Endothelial cell of umbilical vein (primary cell): ENCODE results near the gene HOPX. TPM values are rescaled to one million over a fixed set of nuclear protein-coding genes. Genes with fewer than 3 reads are reported as not detected.

Experiments used
- BruUV-seq: library from RNA; stranded (reverse); fragments of 400-500 nt; replicated peaks from 2 replicates; lab custom pipeline; 2021; lab: Mats Ljungman, UMichigan
- CTCF ChIA-PET: fragments of 300-600, 350-600 bp; sonication (Branson Sonifier 250); formaldehyde crosslinking; loops from one replicate; lab custom pipeline; 2021; ENCODE audit warnings: antibody characterized with exemption, inconsistent platforms; lab: Charles Lee
- POLR2A ChIA-PET: fragments of 300-600, 350-600 bp; sonication (Branson Sonifier 250); formaldehyde crosslinking; loops from one replicate; lab custom pipeline; 2021; ENCODE audit warnings: antibody characterized with exemption, inconsistent platforms; lab: Charles Lee
- DNase-seq: peaks from one replicate; pipeline ENCODE4 v3.0.0-alpha.2; 2011; ENCODE audit warnings: low read depth, low spot score
- FAIRE-seq: peaks from 2 replicates; lab custom pipeline; 2011; peaks lifted over from hg19 to GRCh38; lab: Jason Lieb, UNC
- H2AFZ ChIP-seq: 2 replicates; pipeline ENCODE4 v1.6.0; 2012; ENCODE audit warnings: low read depth, low read length, control low read depth, inconsistent platforms
- H3K27ac ChIP-seq: 2 replicates; pipeline ENCODE4 v1.5.1; 2011; ENCODE audit warnings: low read depth, mild to moderate bottlenecking, control low read depth, low read length, moderate library complexity; ENCODE audit not compliant: insufficient read depth
- H3K27me3 ChIP-seq, 2 experiments: 2 replicates each; pipeline versions ENCODE4 v1.6.0 to v1.6.1; 2011; ENCODE audit warnings: low read length in 2 of 2, mixed read lengths in 1 of 2; ENCODE audit not compliant: control insufficient read depth in 2 of 2, insufficient read depth in 2 of 2
- H3K36me3 ChIP-seq, 2 experiments: 2 replicates in 1 of 2; 3 replicates in 1 of 2; pipeline ENCODE4 v1.5.1; 2011; ENCODE audit warnings: low read length in 2 of 2, mild to moderate bottlenecking in 1 of 2, moderate library complexity in 1 of 2; ENCODE audit not compliant: control insufficient read depth in 2 of 2, insufficient read depth in 2 of 2; ENCODE audit errors: extremely low read depth in 1 of 2
- H3K4me1 ChIP-seq: 3 replicates; pipeline ENCODE4 v1.5.1; 2011; ENCODE audit warnings: mild to moderate bottlenecking, low read length; ENCODE audit not compliant: control insufficient read depth, insufficient read depth; ENCODE audit errors: extremely low read depth
- H3K4me2 ChIP-seq: 2 replicates; pipeline ENCODE4 v1.6.1; 2011; ENCODE audit warnings: low read length, control low read depth, mixed read lengths; ENCODE audit not compliant: insufficient read depth
- H3K4me3 ChIP-seq, 3 experiments: fragments of 200-600 bp in 1 of 3; sonication (generic), shearing (Covaris generic) in 1 of 3; replicated peaks in 1 of 3; 2 replicates each; pipeline ENCODE4 v1.5.1; 2011 to 2016; ENCODE audit warnings: control low read depth in 3 of 3, low read length in 3 of 3, mild to moderate bottlenecking in 2 of 3, inconsistent platforms in 1 of 3, low read depth in 1 of 3, moderate library complexity in 1 of 3; ENCODE audit not compliant: insufficient read depth in 1 of 3
- H3K79me2 ChIP-seq: 2 replicates; pipeline ENCODE4 v1.6.0; 2012; ENCODE audit warnings: low read length, inconsistent platforms; ENCODE audit not compliant: control insufficient read depth, insufficient read depth
- H3K9ac ChIP-seq: replicated peaks from 2 replicates; pipeline ENCODE3; 2011; ENCODE audit warnings: low read length, control low read depth; ENCODE audit not compliant: insufficient read depth; ENCODE audit errors: extremely low read depth
- H3K9me1 ChIP-seq: replicated peaks from 3 replicates; pipeline ENCODE4 v1.6.0; 2011; ENCODE audit warnings: mild to moderate bottlenecking, low read length; ENCODE audit not compliant: control insufficient read depth, insufficient read depth; ENCODE audit errors: extremely low read depth
- H3K9me3 ChIP-seq: replicated peaks from 2 replicates; pipeline ENCODE4 v1.5.1; 2012; ENCODE audit warnings: low read length, inconsistent platforms; ENCODE audit not compliant: control insufficient read depth, insufficient read depth
- H4K20me1 ChIP-seq: replicated peaks from 2 replicates; pipeline ENCODE3; 2011; ENCODE audit warnings: mild to moderate bottlenecking, low read length; ENCODE audit not compliant: control insufficient read depth, insufficient read depth; ENCODE audit errors: extremely low read depth
- CTCF ChIP-seq, 2 donors: IDR thresholded peaks; 1 replicate in 1 of 2; 2 replicates in 1 of 2; pipeline ENCODE4 v1.5.1; 2011; ENCODE audit warnings: low read length in 2 of 2, mild to moderate bottlenecking in 2 of 2, moderate library complexity in 2 of 2, control low read depth in 1 of 2, inconsistent platforms in 1 of 2, low read depth in 1 of 2; ENCODE audit not compliant: insufficient read depth in 1 of 2; ENCODE audit errors: extremely low read depth in 1 of 2
- EZH2 ChIP-seq: IDR thresholded peaks from 2 replicates; pipeline ENCODE4 v1.6.1; 2012; ENCODE audit warnings: borderline replicate concordance, low read depth, mild to moderate bottlenecking, moderate library complexity, low read length, inconsistent platforms; ENCODE audit not compliant: severe bottlenecking
- FOS ChIP-seq: IDR thresholded peaks from 2 replicates; pipeline ENCODE4 v1.6.1; 2011; ENCODE audit warnings: mild to moderate bottlenecking, low read length, moderate library complexity, borderline replicate concordance; ENCODE audit not compliant: insufficient read depth
- GATA2 ChIP-seq: IDR thresholded peaks from 2 replicates; pipeline ENCODE4 v1.7.0; 2011; ENCODE audit warnings: low read depth, mild to moderate bottlenecking, moderate library complexity, mixed read lengths, low read length; ENCODE audit not compliant: insufficient read length, insufficient read depth
- JUN ChIP-seq: IDR thresholded peaks from 2 replicates; pipeline ENCODE4 v1.6.1; 2011; ENCODE audit warnings: borderline replicate concordance, low read depth; ENCODE audit not compliant: insufficient read length, insufficient read depth
- MAX ChIP-seq: IDR thresholded peaks from 2 replicates; pipeline ENCODE4 v1.6.1; 2011; ENCODE audit not compliant: insufficient read depth, insufficient read length
- MYC ChIP-seq: IDR thresholded peaks from one replicate; pipeline ENCODE4 v1.6.1; 2011; ENCODE audit warnings: mild to moderate bottlenecking, low read depth, low read length
- POLR2A ChIP-seq: IDR thresholded peaks from 2 replicates; pipeline ENCODE4 v1.6.1; 2012; ENCODE audit warnings: low read depth, mild to moderate bottlenecking, control low read depth, low read length
- POLR2AphosphoS5 ChIP-seq: IDR thresholded peaks from 2 replicates; pipeline ENCODE4 v1.6.1; 2012; ENCODE audit warnings: low read depth, mild to moderate bottlenecking, control low read depth, low read length, moderate library complexity; ENCODE audit not compliant: insufficient read depth
- dilution Hi-C: fragments of 300-500 bp; cut with MboI; formaldehyde crosslinking; loops from one replicate; pipeline ENCODE4 v1.15.0; 2019; ENCODE audit warnings: low sequenced_read_pairs; ENCODE audit not compliant: extremely low pct_ligation_motif_present
- intact Hi-C: fragments of 100-400 bp; cut with micrococcal nuclease; formaldehyde crosslinking; loops from one replicate; pipeline ENCODE4 v1.10.0; 2022
- polyA plus RNA-seq, 4 experiments: library from polyadenylated mRNA; depleted of rRNA in 3 of 4; stranded (reverse) in 3 of 4; unstranded in 1 of 4; fragments of >200 nt; gene quantifications; 2 replicates each; pipeline versions ENCODE4 v1.2.1 to v1.2.3, GENCODE V29; 2011 to 2012; ENCODE audit warnings: missing spikeins in 1 of 4
- total RNA-seq: library from RNA; stranded (reverse); gene quantifications from 2 replicates; pipeline ENCODE4 v1.2.3, GENCODE V29; 2021

Gene HOPX
- total and polyA plus RNA-seq, 2 donors (not counting 3 experiments of a cell fraction or from before 2014, with no cell fraction given): 3.8 to 5.8 TPM

- Histone ChIP-seq H3K36me3 (no peaks in the 10 kb centered on the region), H3K4me3 (no peak overlapping the region), H3K9me1 (no peaks in the 10 kb centered on the region), H3K9ac (no peak overlapping the region), H4K20me1 (no peaks in the 10 kb centered on the region), H3K4me1 (no peaks in the 10 kb centered on the region), H3K4me2 (no peak overlapping the region), H3K79me2 (no peaks in the 10 kb centered on the region), H3K9me3 (no peaks in the 10 kb centered on the region), H2AFZ (no peak overlapping the region), H3K27ac (no peak overlapping the region), H3K27me3 (no peaks in the 10 kb centered on the region)
- CTCF ChIA-PET: interaction anchor here (1.3 kb wide), 1 partner anchor 126 kb away, joined by 3 read pairs; no protein-coding TSS in a partner anchor
- intact Hi-C loops (no loop called here), dilution Hi-C loops (no loop called here)
- FAIRE-seq: no peak
- TF ChIP-seq EZH2: no peak
- no peak for TF ChIP-seq FOS
- TF ChIP-seq GATA2: no peak
- TF ChIP-seq POLR2AphosphoS5: no peak
- TF ChIP-seq MAX: no peak
- no peak for TF ChIP-seq MYC
- TF ChIP-seq JUN: no peak
- TF ChIP-seq POLR2A: no peak
- TF ChIP-seq CTCF (IDR thresholded peaks at IDR 0.05; ENCODE audit: extremely low read depth in 1 of 2, insufficient read depth in 1 of 2, low read depth in 1 of 2, low read length in 2 of 2): no peak
- POLR2A ChIA-PET: no interaction called here
- DNase-seq: no peak
- no TSS peak for BruUV-seq
Observed at GRCh38 chr4:56701644-56702043, 20.5 kb upstream of the HOPX start.
